Activated CD8-positive, alpha-beta memory T cell treated with anti-CD3 and anti-CD28 coated beads for 36 hours (primary cell): Measurements from ENCODE around the gene HRAS. TPM values are rescaled to one million over a fixed set of nuclear protein-coding genes. Genes with fewer than 3 reads are reported as not detected.
"Not testable (repeated sequence)": the region's sequence is repeated elsewhere in the genome, so short reads cannot be mapped to it uniquely, and the experiment has no call there.

Source experiments
- CTCF ChIA-PET: fragments of 350-600 bp; sonication (Branson Sonifier 250); formaldehyde crosslinking; loops from one replicate; lab custom pipeline; 2021; ENCODE audit warnings: antibody characterized with exemption; lab: Charles Lee
- POLR2A ChIA-PET: fragments of 350-600 bp; sonication (Branson Sonifier 250); formaldehyde crosslinking; loops from one replicate; lab custom pipeline; 2021; ENCODE audit warnings: antibody characterized with exemption; lab: Charles Lee
- total RNA-seq, 2 experiments: library from RNA; stranded (reverse); gene quantifications; one replicate each; pipeline ENCODE4 v1.2.3, GENCODE V29; 2021

The HRAS gene
- total RNA-seq, result 10 to 100 TPM; 75.2 to 79.1 TPM

- CTCF ChIA-PET, result interaction anchor here (0.6 to 6.8 kb wide), 6 partner anchors 17 to 224 kb away, joined by 3 to 29 read pairs (median 4); no protein-coding TSS in a partner anchor
- POLR2A ChIA-PET, result interaction anchor here (0.5 to 2.5 kb wide), 16 partner anchors 15 to 275 kb away, joined by 3 to 12 read pairs (median 4); partner anchors contain the start of genes IRF7, PHRF1, RNH1 and TALDO1
Measured at GRCh38 chr11:535519-536454, at the start of gene HRAS. HRAS (minus strand) TSS chr11:535576.

- ChIA-PET CTCF (no interaction called here), POLR2A (interaction anchor here (0.7 kb wide), 1 partner anchor 50 kb away, joined by 4 read pairs; no protein-coding TSS in a partner anchor)
Measured at GRCh38 chr11:584287-584686, 48.9 kb upstream of the HRAS start.

GRCh38 chr11:581752-582151 lies 46.4 kb upstream of the HRAS start:
- ChIA-PET CTCF (interaction anchor here (0.7 kb wide), 1 partner anchor 157 kb away, joined by 4 read pairs; no protein-coding TSS in a partner anchor), POLR2A (no interaction called here)

- POLR2A ChIA-PET, result interaction anchor here (0.7 kb wide), 1 partner anchor 131 kb away, joined by 4 read pairs; no protein-coding TSS in a partner anchor
- CTCF ChIA-PET, result interaction anchor here (0.7 kb wide), 1 partner anchor 158 kb away, joined by 4 read pairs; no protein-coding TSS in a partner anchor
Measured at GRCh38 chr11:581342-581741, 46.0 kb upstream of the HRAS start.

- POLR2A ChIA-PET, result interaction anchor here (0.9 kb wide), 1 partner anchor 11 kb away, joined by 3 read pairs; no protein-coding TSS in a partner anchor
- CTCF ChIA-PET, result no interaction called here
Measured at GRCh38 chr11:579830-580601, 44.6 kb upstream of the HRAS start.

- ChIA-PET POLR2A (interaction anchor here (0.5 kb wide), 1 partner anchor 38 kb away, joined by 3 read pairs; no protein-coding TSS in a partner anchor), CTCF (interaction anchor here (0.6 to 0.9 kb wide), 4 partner anchors 10 to 146 kb away, joined by 3 to 4 read pairs (median 3); no protein-coding TSS in a partner anchor)
Measured at GRCh38 chr11:578276-579035, 43.1 kb upstream of the HRAS start.

- ChIA-PET POLR2A (interaction anchor here (0.9 kb wide), 2 partner anchors 9 to 10 kb away, joined by 3 read pairs; no protein-coding TSS in a partner anchor), CTCF (interaction anchor here (0.6 to 0.8 kb wide), 2 partner anchors 44 to 147 kb away, joined by 3 read pairs; no protein-coding TSS in a partner anchor)
Measured at GRCh38 chr11:577611-577894, 42.2 kb upstream of the HRAS start.

- CTCF ChIA-PET, result interaction anchor here (0.6 kb wide), 1 partner anchor 45 kb away, joined by 3 read pairs; no protein-coding TSS in a partner anchor
- POLR2A ChIA-PET, result interaction anchor here (0.7 to 0.9 kb wide), 3 partner anchors 8 to 42 kb away, joined by 3 read pairs; partner anchors contain the start of gene HRAS
Measured at GRCh38 chr11:576811-577610, 41.6 kb upstream of the HRAS start.

- CTCF ChIA-PET, result interaction anchor here (0.9 to 1.5 kb wide), 3 partner anchors 17 to 37 kb away, joined by 3 to 5 read pairs (median 3); no protein-coding TSS in a partner anchor
Measured at GRCh38 chr11:575996-576768, 40.8 kb upstream of the HRAS start, which contains the start of gene PHRF1. PHRF1 (plus strand) TSS chr11:576470; CDS start chr11:581513, 5,043 bp downstream.

GRCh38 chr11:575313-575995 lies 40.1 kb upstream of the HRAS start:
- POLR2A ChIA-PET, result interaction anchor here (0.5 to 1.9 kb wide), 8 partner anchors 13 to 151 kb away, joined by 3 to 9 read pairs (median 4); partner anchors contain the start of genes HRAS and IRF7
- CTCF ChIA-PET, result interaction anchor here (0.6 to 1.5 kb wide), 6 partner anchors 9 to 38 kb away, joined by 3 to 5 read pairs (median 3); no protein-coding TSS in a partner anchor

More at GRCh38 chr11:575996-576768, 40.8 kb upstream of the HRAS start, which contains the start of gene PHRF1:
- POLR2A ChIA-PET, result interaction anchor here (0.5 to 1.9 kb wide), 8 partner anchors 12 to 150 kb away, joined by 3 to 9 read pairs (median 4); partner anchors contain the start of genes HRAS and IRF7

- POLR2A ChIA-PET, result interaction anchor here (1.7 to 1.9 kb wide), 2 partner anchors 39 to 40 kb away, joined by 8 to 9 read pairs; partner anchors contain the start of genes HRAS and IRF7
- CTCF ChIA-PET, result interaction anchor here (0.6 to 1.5 kb wide), 4 partner anchors 9 to 20 kb away, joined by 3 to 5 read pairs (median 4); no protein-coding TSS in a partner anchor
Measured at GRCh38 chr11:574632-575312, 39.4 kb upstream of the HRAS start.

- POLR2A ChIA-PET, result not testable (repeated sequence)
- CTCF ChIA-PET, result interaction anchor here (0.6 kb wide), 1 partner anchor 209 kb away, joined by 3 read pairs; no protein-coding TSS in a partner anchor
Measured at GRCh38 chr11:574031-574570, 38.7 kb upstream of the HRAS start.

- CTCF ChIA-PET, result interaction anchor here (0.6 kb wide), 1 partner anchor 210 kb away, joined by 3 read pairs; no protein-coding TSS in a partner anchor
- POLR2A ChIA-PET, result no interaction called here
Measured at GRCh38 chr11:573146-573759, 37.9 kb upstream of the HRAS start.

- POLR2A ChIA-PET, result no interaction called here
- CTCF ChIA-PET, result no interaction called here
Measured at GRCh38 chr11:571802-572185, 36.4 kb upstream of the HRAS start.
